MM.1S (cell line): Measurements from ENCODE around the gene CXorf49B.
"Not testable (repeated sequence)": the region's sequence is repeated elsewhere in the genome, so short reads cannot be mapped to it uniquely, and the experiment has no call there.

Source experiments
- EZH2 ChIP-seq: fragments of 300-600 bp; sonication (generic); optimal IDR thresholded peaks from 2 replicates; pipeline ENCODE3; 2017; ENCODE audit warnings: low read depth, mild to moderate bottlenecking, antibody characterized with exemption, low read length, mixed read lengths
- EZH2phosphoT487 ChIP-seq: fragments of 300-600 bp; sonication (generic); IDR thresholded peaks from 2 replicates; pipeline ENCODE4 v1.6.1; 2018; ENCODE audit warnings: antibody characterized with exemption, low read length
- TF ChIP-seq, protein P1 (sequence below): fragments of 300-600 bp; sonication (generic); IDR thresholded peaks from 2 replicates; pipeline ENCODE4 v1.5.1; 2016; ENCODE audit warnings: antibody characterized with exemption, low read length, mixed read lengths

DNA sequence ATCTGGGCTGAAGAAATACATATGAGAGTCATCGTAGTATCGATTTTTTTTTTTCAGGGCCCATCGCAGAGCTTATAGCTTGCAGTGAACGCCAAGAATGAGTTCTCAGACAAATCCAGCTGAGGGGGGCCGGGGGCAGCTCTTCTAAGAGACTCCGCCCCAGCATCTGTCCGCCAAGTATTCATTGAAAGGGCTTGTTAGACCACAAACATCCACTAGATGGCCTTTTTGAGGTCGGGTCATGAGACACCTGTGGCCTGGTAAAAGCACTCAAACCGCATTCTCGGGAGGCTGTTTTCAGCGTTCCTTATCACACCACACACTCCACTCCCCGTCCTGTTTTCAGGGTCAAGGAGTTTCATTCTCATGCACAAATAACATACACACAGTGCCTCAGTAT lies 15.2 kb downstream of the CXorf49B start:
- TF ChIP-seq, protein P1, sequence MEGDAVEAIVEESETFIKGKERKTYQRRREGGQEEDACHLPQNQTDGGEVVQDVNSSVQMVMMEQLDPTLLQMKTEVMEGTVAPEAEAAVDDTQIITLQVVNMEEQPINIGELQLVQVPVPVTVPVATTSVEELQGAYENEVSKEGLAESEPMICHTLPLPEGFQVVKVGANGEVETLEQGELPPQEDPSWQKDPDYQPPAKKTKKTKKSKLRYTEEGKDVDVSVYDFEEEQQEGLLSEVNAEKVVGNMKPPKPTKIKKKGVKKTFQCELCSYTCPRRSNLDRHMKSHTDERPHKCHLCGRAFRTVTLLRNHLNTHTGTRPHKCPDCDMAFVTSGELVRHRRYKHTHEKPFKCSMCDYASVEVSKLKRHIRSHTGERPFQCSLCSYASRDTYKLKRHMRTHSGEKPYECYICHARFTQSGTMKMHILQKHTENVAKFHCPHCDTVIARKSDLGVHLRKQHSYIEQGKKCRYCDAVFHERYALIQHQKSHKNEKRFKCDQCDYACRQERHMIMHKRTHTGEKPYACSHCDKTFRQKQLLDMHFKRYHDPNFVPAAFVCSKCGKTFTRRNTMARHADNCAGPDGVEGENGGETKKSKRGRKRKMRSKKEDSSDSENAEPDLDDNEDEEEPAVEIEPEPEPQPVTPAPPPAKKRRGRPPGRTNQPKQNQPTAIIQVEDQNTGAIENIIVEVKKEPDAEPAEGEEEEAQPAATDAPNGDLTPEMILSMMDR: not testable (repeated sequence)
- not testable (repeated sequence) for TF ChIP-seq EZH2, EZH2phosphoT487
